Spinal cord (tissue), 10 donors: ENCODE measurements around the gene MAPK4. TPM values are rescaled to one million over a fixed set of nuclear protein-coding genes. Genes with fewer than 3 reads are reported as not detected.
A peak's percentile ranks its signal among the peaks of the same experiment; 100 is the strongest.
"Not testable (repeated sequence)": the region's sequence is repeated elsewhere in the genome, so short reads cannot be mapped to it uniquely, and the experiment has no call there.

ENCODE experiments used
- DNase-seq, 6 donors: peaks; one replicate each; pipeline versions ENCODE4 v3.0.0 to v3.0.0-alpha.2; 2013 to 2015; ENCODE audit warnings: low spot score in 6 of 6, low read depth in 4 of 6
- H3K27ac ChIP-seq: one replicate; pipeline ENCODE4 v1.5.1; 2013; ENCODE audit warnings: low read depth, low read length, control low read depth
- H3K27me3 ChIP-seq: one replicate; pipeline ENCODE4 v1.6.1; 2013; ENCODE audit warnings: low read length; ENCODE audit not compliant: control insufficient read depth, insufficient read depth
- H3K36me3 ChIP-seq: one replicate; pipeline ENCODE4 v1.6.1; 2013; ENCODE audit warnings: low read length; ENCODE audit not compliant: control insufficient read depth, insufficient read depth
- H3K4me1 ChIP-seq: one replicate; pipeline ENCODE4 v1.6.1; 2013; ENCODE audit warnings: low read length; ENCODE audit not compliant: control insufficient read depth, insufficient read depth
- H3K4me3 ChIP-seq: one replicate; pipeline ENCODE4 v1.5.1; 2013; ENCODE audit warnings: low read depth, low read length, control low read depth
- H3K9me3 ChIP-seq: one replicate; pipeline ENCODE4 v1.6.1; 2013; ENCODE audit warnings: low read length; ENCODE audit not compliant: control insufficient read depth, insufficient read depth
- WGBS: methylation state at CpG from one replicate; pipeline ENCODE4 v1.1.5; 2013; ENCODE audit warnings: missing lambda C conversion rate; ENCODE audit not compliant: insufficient coverage; 5-methylcytosine and 5-hydroxymethylcytosine counted together
- polyA plus RNA-seq, 2 donors: library from polyadenylated mRNA; unstranded; fragments of 120-200 nt; gene quantifications; one replicate each; pipeline ENCODE4 v1.2.1, GENCODE V29; 2013; ENCODE audit not compliant: insufficient read length in 2 of 2
- total RNA-seq, 2 donors: library from RNA; depleted of rRNA in 1 of 2; stranded (reverse); fragments of 120-200 nt in 1 of 2; fragments of >200 nt in 1 of 2; gene quantifications; one replicate each; pipeline versions ENCODE4 v1.2.3 to v1.2.4, GENCODE V29; 2013 to 2014
- donor health status: healthy.

The MAPK4 gene
- total and polyA plus RNA-seq, 4 donors = 21.6 to 89.0 (median 25.2) TPM

- Histone ChIP-seq H3K27me3 (no peaks in the 10 kb centered on the region), H3K4me3 (no peak overlapping the region), H3K4me1 (peaks cover under 1% of the 10 kb centered on the region), H3K27ac (no peak overlapping the region), H3K36me3 (no peaks in the 10 kb centered on the region), H3K9me3 (no peaks in the 10 kb centered on the region)
- 84% methylated on average over 4 of the region's 9 CpGs for WGBS
- no peak for DNase-seq
Observed at GRCh38 chr18:50700245-50701165, 140.6 kb downstream of the MAPK4 start.

- WGBS = 85% methylated on average over 4 of the region's 4 CpGs
Observed at GRCh38 chr18:50704357-50704940, 144.6 kb downstream of the MAPK4 start.

DNA sequence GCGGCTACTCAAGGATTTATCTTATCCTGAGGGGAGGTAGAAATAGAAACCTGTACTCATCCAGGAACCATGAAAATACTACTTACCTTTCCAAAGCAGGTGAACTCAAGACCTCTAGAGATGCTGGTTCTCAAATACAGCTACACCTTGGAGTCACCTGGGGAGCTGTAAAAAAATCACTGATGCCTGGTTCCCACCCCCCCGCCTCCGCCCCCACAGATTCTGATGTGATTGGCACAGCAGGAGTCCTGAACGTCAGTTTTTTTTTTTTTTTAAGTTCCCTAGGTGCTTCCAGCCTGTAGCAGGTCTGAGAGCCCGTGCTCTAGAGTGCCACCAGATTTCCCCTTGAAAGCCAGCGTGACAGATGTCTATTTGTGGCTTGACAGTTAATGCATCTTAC, 146.3 kb downstream of the MAPK4 start:
- no peak for DNase-seq
- no peaks in the 10 kb centered on the region for H3K9me3 ChIP-seq
- H3K27me3 ChIP-seq = no peaks in the 10 kb centered on the region
- peaks cover 18% of the 10 kb centered on the region for H3K4me1 ChIP-seq
- no peaks in the 10 kb centered on the region for H3K36me3 ChIP-seq
- H3K4me3 ChIP-seq = no peak overlapping the region
- no peak overlapping the region for H3K27ac ChIP-seq
- 46% methylated on average over 5 of the region's 6 CpGs for WGBS

More at GRCh38 chr18:50704357-50704940, 144.6 kb downstream of the MAPK4 start:
- no peaks in the 10 kb centered on the region for H3K9me3 ChIP-seq
- H3K4me3 ChIP-seq = no peak overlapping the region
- peaks cover 13% of the 10 kb centered on the region for H3K4me1 ChIP-seq
- no peaks in the 10 kb centered on the region for H3K27me3 ChIP-seq
- H3K27ac ChIP-seq = no peak overlapping the region
- H3K36me3 ChIP-seq = no peaks in the 10 kb centered on the region
- no peak for DNase-seq

GRCh38 chr18:50706651-50707050, 146.8 kb downstream of the MAPK4 start:
- H3K36me3 ChIP-seq = no peaks in the 10 kb centered on the region
- DNase-seq = no peak
- no CpG with 5 or more reads among the region's 2 CpGs for WGBS
- H3K4me1 ChIP-seq = peaks cover 18% of the 10 kb centered on the region
- no peaks in the 10 kb centered on the region for H3K9me3 ChIP-seq
- H3K27ac ChIP-seq = no peak overlapping the region
- H3K27me3 ChIP-seq = no peaks in the 10 kb centered on the region
- H3K4me3 ChIP-seq = no peak overlapping the region

DNA sequence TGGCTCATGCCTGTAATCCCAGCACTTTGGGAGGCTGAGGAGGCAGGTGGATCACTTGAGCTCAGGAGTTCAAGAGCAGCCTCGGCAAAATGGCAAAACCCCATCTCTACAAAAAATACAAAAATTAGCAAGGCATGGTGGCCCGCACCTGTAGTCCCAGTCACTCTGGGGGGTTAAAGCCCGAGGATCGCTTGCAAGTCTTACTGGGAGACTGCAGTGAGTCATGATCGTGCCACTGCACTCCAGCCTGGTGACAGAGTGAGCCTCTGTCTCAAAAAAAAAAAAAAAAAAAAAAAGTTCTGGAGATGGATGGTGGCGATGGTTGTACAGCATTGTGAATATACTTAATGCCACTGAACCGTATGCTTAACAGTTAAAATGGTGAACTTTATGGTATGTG, 147.4 kb downstream of the MAPK4 start:
- not testable (repeated sequence) for H3K36me3 ChIP-seq, H3K27me3 ChIP-seq, H3K9me3 ChIP-seq, DNase-seq, H3K4me3 ChIP-seq, H3K27ac ChIP-seq
- WGBS = 64% methylated on average over 4 of the region's 7 CpGs
- peaks cover 18% of the 10 kb centered on the region for H3K4me1 ChIP-seq

- H3K9me3 ChIP-seq = no peaks in the 10 kb centered on the region
Observed at GRCh38 chr18:50707855-50708469, 148.1 kb downstream of the MAPK4 start.

DNA sequence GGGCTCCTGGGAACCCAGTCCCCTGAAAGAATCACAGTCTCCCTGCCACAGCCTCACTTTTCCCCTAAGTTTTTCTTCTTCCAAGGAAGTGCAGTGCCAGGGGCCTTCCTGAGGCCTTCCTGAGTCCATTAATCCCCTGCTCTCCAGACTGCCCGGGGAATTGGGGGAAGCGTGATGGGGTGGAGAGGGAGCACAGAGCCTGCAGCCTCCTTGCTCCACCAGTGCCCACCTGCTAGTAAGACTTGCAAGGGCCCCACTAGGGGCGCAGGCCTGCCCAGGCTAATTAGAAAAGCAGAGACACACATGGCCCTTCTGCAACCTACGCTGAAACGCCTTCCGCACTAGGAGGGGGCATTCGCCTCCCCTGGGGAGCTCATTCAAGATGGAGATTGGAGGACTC, 149.3 kb downstream of the MAPK4 start:
- DNase-seq = no peak
- Histone ChIP-seq H3K4me3 (no peak overlapping the region), H3K9me3 (no peaks in the 10 kb centered on the region), H3K36me3 (no peaks in the 10 kb centered on the region), H3K27ac (no peak overlapping the region), H3K27me3 (no peaks in the 10 kb centered on the region), H3K4me1 (peaks cover 18% of the 10 kb centered on the region)
- 80% methylated on average over 6 of the region's 7 CpGs for WGBS

More at GRCh38 chr18:50707855-50708469, 148.1 kb downstream of the MAPK4 start:
- no peaks in the 10 kb centered on the region for H3K36me3 ChIP-seq
- H3K4me3 ChIP-seq = no peak overlapping the region
- no peaks in the 10 kb centered on the region for H3K27me3 ChIP-seq
- DNase-seq = peak; percentile 17 to 92 (median 32)
- no peak overlapping the region for H3K27ac ChIP-seq
- WGBS = 50% methylated on average over 2 of the region's 7 CpGs
- peaks cover 18% of the 10 kb centered on the region for H3K4me1 ChIP-seq

GRCh38 chr18:50711386-50711785, 151.5 kb downstream of the MAPK4 start:
- DNase-seq = no peak
- no peak overlapping the region for H3K27ac ChIP-seq
- H3K4me3 ChIP-seq = no peak overlapping the region
- H3K4me1 ChIP-seq = peaks cover 18% of the 10 kb centered on the region
- H3K9me3 ChIP-seq = no peaks in the 10 kb centered on the region
- no peaks in the 10 kb centered on the region for H3K27me3 ChIP-seq
- WGBS = 60% methylated on average over 5 of the region's 5 CpGs
- peaks cover 3% of the 10 kb centered on the region for H3K36me3 ChIP-seq

DNA sequence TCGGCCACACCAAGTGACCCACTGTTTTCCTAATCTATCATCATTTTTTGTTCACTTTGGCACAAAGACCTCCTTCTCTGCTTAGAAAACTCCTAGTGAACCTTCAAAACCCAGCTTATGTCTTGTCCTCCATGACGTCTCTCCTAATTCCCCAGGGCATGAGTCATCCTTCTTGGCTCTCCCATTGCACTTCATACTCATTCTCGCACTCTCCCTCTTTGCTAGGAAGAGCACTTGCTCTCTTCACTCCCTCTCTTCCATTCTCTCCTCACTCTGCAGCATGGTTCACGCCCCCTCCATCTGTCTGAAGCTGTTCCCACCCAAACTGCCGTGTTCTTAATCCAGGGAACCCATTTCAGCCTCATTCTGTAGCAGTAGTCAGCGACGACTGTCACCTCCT, 156.0 kb downstream of the MAPK4 start:
- H3K9me3 ChIP-seq = no peaks in the 10 kb centered on the region
- peaks cover 11% of the 10 kb centered on the region for H3K36me3 ChIP-seq
- no peak overlapping the region for H3K27ac ChIP-seq
- no peak overlapping the region for H3K4me3 ChIP-seq
- no peaks in the 10 kb centered on the region for H3K27me3 ChIP-seq
- WGBS = 94% methylated on average over 7 of the region's 7 CpGs
- no peak for DNase-seq
- peaks cover 7% of the 10 kb centered on the region for H3K4me1 ChIP-seq
